Transverse colon (tissue), 4 donors: ENCODE data around the gene RAMAC. TPM values are rescaled to one million over a fixed set of nuclear protein-coding genes. Genes with fewer than 3 reads are reported as not detected.

ENCODE experiments used
- DNase-seq: peaks from one replicate; pipeline ENCODE4 v3.0.0-alpha.2; 2019
- H3K27ac ChIP-seq, 4 donors: fragments of 200-600 bp; sonication (generic); 2 replicates each; pipeline ENCODE4 v1.5.1; 2016 to 2018; ENCODE audit warnings: inconsistent platforms in 4 of 4
- H3K27me3 ChIP-seq: fragments of 200-600 bp; sonication (generic); 2 replicates; pipeline ENCODE4 v1.5.1; 2017; ENCODE audit warnings: inconsistent platforms
- H3K36me3 ChIP-seq, 4 donors: fragments of 200-600 bp; sonication (generic); 2 replicates each; pipeline ENCODE4 v1.5.1; 2017 to 2019; ENCODE audit warnings: inconsistent platforms in 4 of 4
- H3K4me1 ChIP-seq, 4 donors: fragments of 200-600 bp; sonication (generic); 2 replicates each; pipeline ENCODE4 v1.5.1; 2017 to 2020; ENCODE audit warnings: inconsistent platforms in 4 of 4
- H3K4me3 ChIP-seq, 4 donors: fragments of 200-600 bp; sonication (generic); 1 replicate in 1 of 4; 2 replicates in 3 of 4; pipeline versions ENCODE4 v1.5.1 to v1.6.1; 2017 to 2019; ENCODE audit warnings: inconsistent platforms in 4 of 4
- H3K9me3 ChIP-seq, 2 donors: fragments of 200-600 bp; sonication (generic); 2 replicates each; pipeline ENCODE4 v1.5.1; 2017 to 2019; ENCODE audit warnings: inconsistent platforms in 2 of 2
- CTCF ChIP-seq, 5 experiments: fragments of 200-600 bp in 3 of 5; fragments of 450-650 bp in 2 of 5; sonication (generic) in 3 of 5; IDR thresholded peaks; 1 replicate in 2 of 5; 2 replicates in 3 of 5; pipeline ENCODE4 v1.5.1; 2016 to 2017; ENCODE audit warnings: antibody characterized with exemption in 5 of 5, inconsistent platforms in 3 of 5, mild to moderate bottlenecking in 2 of 5, moderate library complexity in 1 of 5
- EP300 ChIP-seq: sonication (generic); formaldehyde crosslinking; IDR thresholded peaks from one replicate; pipeline ENCODE4 v1.6.1; 2017; ENCODE audit warnings: antibody characterized with exemption, low read depth
- POLR2A ChIP-seq: fragments of 450-650 bp; IDR thresholded peaks from one replicate; pipeline ENCODE4 v1.6.1; 2016; ENCODE audit warnings: antibody characterized with exemption, mild to moderate bottlenecking, moderate library complexity
- POLR2AphosphoS5 ChIP-seq, 3 donors: sonication (generic); formaldehyde crosslinking; IDR thresholded peaks; one replicate each; pipeline ENCODE4 v1.6.1; 2016; ENCODE audit warnings: antibody characterized with exemption in 3 of 3
- WGBS, 2 donors: methylation state at CpG; one replicate each; pipeline ENCODE4 v1.1.5; 2018; ENCODE audit warnings: low coverage in 1 of 2; 5-methylcytosine and 5-hydroxymethylcytosine counted together
- in situ Hi-C, 4 donors: fragments of 200-750 bp; cut with MboI; loops; one replicate each; pipeline versions ENCODE4 v1.15.0 to v1.15.1; 2017; ENCODE audit warnings: low sequenced_read_pairs in 3 of 4, low pct_ligation_motif_present in 1 of 4, low pct_unique_long_range_greater_than_20kb in 1 of 4
- intact Hi-C: fragments of 100-400 bp; cut with DNase I; formaldehyde crosslinking; loops from one replicate; pipeline ENCODE4 v1.15.1; 2023; ENCODE audit warnings: low total_unique reads
- total RNA-seq, 4 donors: library from RNA; depleted of rRNA; stranded (reverse); fragments of >200 nt; gene quantifications; one replicate each; pipeline ENCODE4 v1.1.0, GENCODE V29; 2016

The RAMAC gene
- total RNA-seq, 4 donors from 2014 or later = 2.6 to 16.8 (median 10.6) TPM

DNA sequence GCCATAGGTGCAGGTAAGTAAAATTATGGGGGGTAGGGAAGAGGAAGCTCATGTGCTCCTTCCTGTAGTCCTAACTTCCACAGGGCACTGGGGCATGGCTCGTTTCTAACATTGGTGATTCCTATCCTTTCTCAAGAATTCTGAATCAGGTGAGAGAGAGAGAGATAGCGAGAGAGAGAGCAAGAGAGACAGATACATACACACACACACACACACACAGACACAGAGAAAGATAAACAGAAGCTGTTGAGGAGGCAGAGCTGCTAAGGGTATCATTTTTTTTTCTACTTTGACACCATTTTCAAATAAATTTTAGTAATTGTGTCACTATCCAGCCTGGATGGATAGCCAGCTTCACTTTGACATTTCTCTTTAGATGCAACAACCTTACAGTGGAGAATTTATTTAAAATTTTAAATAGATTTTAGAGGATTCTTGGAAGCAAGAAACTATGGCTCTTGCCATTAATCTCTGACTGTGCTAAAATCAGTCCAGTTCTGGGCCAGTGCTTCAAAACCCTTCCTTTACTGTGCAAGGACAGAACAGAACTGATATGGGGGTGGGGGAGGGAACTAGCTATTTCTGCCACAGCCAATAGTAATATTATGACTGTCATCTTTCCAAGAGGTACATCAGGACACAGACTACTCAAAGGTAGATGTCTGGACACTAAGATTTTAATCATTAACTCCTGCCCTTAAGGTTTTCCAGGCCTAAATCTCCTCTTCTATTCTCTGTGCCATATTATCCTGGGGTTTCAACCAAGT is 14.6 kb upstream of the RAMAC start:
- no peaks in the 10 kb centered on the region for H3K9me3 ChIP-seq
- no peak overlapping the region for H3K4me3 ChIP-seq
- no peak for DNase-seq
- in situ Hi-C loops = loop anchor here in 1 of 4 donors (25.0 kb wide), 1 partner anchor 109 kb away; no protein-coding TSS in a partner anchor
- TF ChIP-seq EP300 = no peak
- TF ChIP-seq POLR2A = no peak
- no peak for TF ChIP-seq POLR2AphosphoS5 (IDR thresholded peaks at IDR 0.05)
- TF ChIP-seq CTCF (IDR thresholded peaks at IDR 0.05) = no peak
- 79% methylated on average over 2 of the region's 2 CpGs; no CpG with 5 or more reads in 1 of the 2 donors for WGBS, 2 donors
- H3K27me3 ChIP-seq = no peaks in the 10 kb centered on the region
- intact Hi-C loops = no loop called here
- no peaks in the 10 kb centered on the region for H3K4me1 ChIP-seq
- no peak overlapping the region for H3K27ac ChIP-seq
- no peaks in the 10 kb centered on the region for H3K36me3 ChIP-seq

DNA sequence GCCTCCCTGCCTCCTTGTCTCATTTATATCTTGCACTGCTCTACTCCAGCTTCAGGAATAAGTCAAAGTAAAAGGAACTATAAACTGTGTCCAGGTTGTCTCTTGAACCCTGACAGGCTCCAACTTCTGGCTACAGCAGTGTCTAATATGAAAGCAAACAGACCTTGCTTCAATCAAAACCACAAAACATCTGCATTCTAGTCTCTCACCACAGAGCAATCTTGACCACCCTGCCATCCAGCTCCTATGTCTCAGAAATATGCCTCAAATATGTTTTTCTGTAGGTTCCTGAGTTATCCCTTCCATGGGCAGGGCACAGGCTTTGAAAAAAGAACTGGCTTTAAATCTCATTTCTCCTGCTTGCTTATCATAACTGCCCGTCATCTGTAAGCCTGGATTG is 13.0 kb upstream of the RAMAC start:
- Histone ChIP-seq H3K4me1 (no peaks in the 10 kb centered on the region), H3K27ac (no peak overlapping the region), H3K4me3 (no peak overlapping the region), H3K9me3 (no peaks in the 10 kb centered on the region), H3K27me3 (no peaks in the 10 kb centered on the region), H3K36me3 (no peaks in the 10 kb centered on the region)
- in situ Hi-C loops (loop anchor here in 1 of 4 donors (25.0 kb wide), 1 partner anchor 111 kb away; no protein-coding TSS in a partner anchor), intact Hi-C loops (no loop called here)
- no peak for TF ChIP-seq CTCF (IDR thresholded peaks at IDR 0.05)
- no peak for TF ChIP-seq EP300
- no peak for TF ChIP-seq POLR2AphosphoS5 (IDR thresholded peaks at IDR 0.05)
- no peak for TF ChIP-seq POLR2A
- 78 to 90% methylated on average over 1 of the region's 1 CpG for WGBS, 2 donors
- no peak for DNase-seq

- in situ Hi-C loops (no loop called here), intact Hi-C loops (no loop called here)
- 94 to 100% methylated on average over 1 of the region's 1 CpG for WGBS, 2 donors
Observed at GRCh38 chr15:82977076-82977475, 8.9 kb upstream of the RAMAC start.

DNA sequence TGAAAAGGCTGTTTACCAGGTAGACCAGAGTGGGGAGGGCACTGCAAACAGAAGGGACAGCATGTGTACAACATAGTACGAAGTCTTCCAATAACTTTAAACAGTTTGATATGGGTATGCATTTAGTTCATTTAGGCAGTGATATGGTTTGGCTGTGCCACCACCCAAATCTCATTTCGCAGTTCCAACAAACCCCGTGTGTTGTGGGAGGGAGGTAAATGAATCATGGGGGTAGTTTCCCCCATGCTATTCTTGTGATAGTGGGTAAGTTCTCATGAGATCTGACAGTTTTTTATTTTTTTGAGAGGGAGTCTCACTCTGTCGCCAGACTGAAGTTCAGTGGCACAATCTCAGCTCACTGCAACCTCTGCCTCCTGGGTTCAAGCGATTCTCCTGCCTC is 7.6 kb upstream of the RAMAC start:
- no peak for TF ChIP-seq POLR2AphosphoS5 (IDR thresholded peaks at IDR 0.05)
- TF ChIP-seq POLR2A = no peak
- TF ChIP-seq CTCF (IDR thresholded peaks at IDR 0.05) = no peak
- no peak for TF ChIP-seq EP300
- Histone ChIP-seq H3K27me3 (no peaks in the 10 kb centered on the region), H3K4me3 (no peak overlapping the region), H3K36me3 (no peaks in the 10 kb centered on the region), H3K27ac (no peak overlapping the region), H3K4me1 (no peaks in the 10 kb centered on the region), H3K9me3 (no peaks in the 10 kb centered on the region)
- intact Hi-C loops = no loop called here
- DNase-seq = no peak
- in situ Hi-C loops = no loop called here
- WGBS, 2 donors = 83 to 86% methylated on average over 1 to 5 of the region's 5 CpGs

More at GRCh38 chr15:82977076-82977475, 8.9 kb upstream of the RAMAC start:
- Histone ChIP-seq H3K27me3 (no peaks in the 10 kb centered on the region), H3K36me3 (no peaks in the 10 kb centered on the region), H3K9me3 (no peaks in the 10 kb centered on the region), H3K4me1 (no peaks in the 10 kb centered on the region), H3K4me3 (no peak overlapping the region), H3K27ac (no peak overlapping the region)
- no peak for DNase-seq
- TF ChIP-seq EP300 (no peak), CTCF (IDR thresholded peaks at IDR 0.05) (no peak), POLR2A (no peak), POLR2AphosphoS5 (IDR thresholded peaks at IDR 0.05) (no peak)
